ENCODE results near the gene CUX1. TPM values are rescaled to one million over a fixed set of nuclear protein-coding genes. Genes with fewer than 3 reads are reported as not detected.
A peak's percentile ranks its signal among the peaks of the same experiment; 100 is the strongest.
"Not testable (repeated sequence)": the region's sequence is repeated elsewhere in the genome, so short reads cannot be mapped to it uniquely, and the experiment has no call there.

Gene CUX1
- polyA plus RNA-seq, 1 experiment = 29.7 TPM

GRCh38 chr7:101882595-101883564, 65.5 kb downstream of the CUX1 start:
- Histone ChIP-seq H3K9me3 (ENCODE audit: control insufficient read depth, insufficient read depth, low read length) (no peaks in the 10 kb centered on the region), H3K27ac (ENCODE audit: low read depth, low read length) (peak overlapping the region; percentile 100), H3K4me3 (ENCODE audit: low read depth, low read length) (peak overlapping the region; percentile 31; the same call in 1 of the 2 replicates), H3K27me3 (ENCODE audit: control insufficient read depth, insufficient read depth, low read length) (no peaks in the 10 kb centered on the region)
- POLR2A ChIA-PET = interaction anchor here (0.6 to 1.4 kb wide), 9 partner anchors 10 to 337 kb away, joined by 3 to 8 read pairs (median 4); no protein-coding TSS in a partner anchor
- no peak for TF ChIP-seq CTCF (IDR thresholded peaks at IDR 0.05; ENCODE audit: low read depth, low read length)
- CTCF ChIA-PET = no interaction called here
- DNase-seq (ENCODE audit: low read depth, low spot score) = peak; percentile 100

GRCh38 chr7:101884671-101885596, 67.5 kb downstream of the CUX1 start:
- no peak overlapping the region for H3K4me3 ChIP-seq (ENCODE audit: low read depth, low read length)
- TF ChIP-seq CTCF (IDR thresholded peaks at IDR 0.05; ENCODE audit: low read depth, low read length) = no peak
- DNase-seq (ENCODE audit: low read depth, low spot score) = no peak
- no peaks in the 10 kb centered on the region for H3K27me3 ChIP-seq (ENCODE audit: control insufficient read depth, insufficient read depth, low read length)
- ChIA-PET POLR2A (interaction anchor here (0.5 kb wide), 1 partner anchor 358 kb away, joined by 3 read pairs; no protein-coding TSS in a partner anchor), CTCF (no interaction called here)
- no peaks in the 10 kb centered on the region for H3K9me3 ChIP-seq (ENCODE audit: control insufficient read depth, insufficient read depth, low read length)
- H3K27ac ChIP-seq (ENCODE audit: low read depth, low read length) = no peak overlapping the region

GRCh38 chr7:101885597-101885955, 68.2 kb downstream of the CUX1 start:
- ChIA-PET POLR2A (interaction anchor here (0.5 kb wide), 1 partner anchor 359 kb away, joined by 3 read pairs; no protein-coding TSS in a partner anchor), CTCF (no interaction called here)
- no peaks in the 10 kb centered on the region for H3K9me3 ChIP-seq (ENCODE audit: control insufficient read depth, insufficient read depth, low read length)
- no peak for TF ChIP-seq CTCF (IDR thresholded peaks at IDR 0.05; ENCODE audit: low read depth, low read length)
- H3K27ac ChIP-seq (ENCODE audit: low read depth, low read length) = no peak overlapping the region
- H3K4me3 ChIP-seq (ENCODE audit: low read depth, low read length) = no peak overlapping the region
- no peak for DNase-seq (ENCODE audit: low read depth, low spot score)
- no peaks in the 10 kb centered on the region for H3K27me3 ChIP-seq (ENCODE audit: control insufficient read depth, insufficient read depth, low read length)

- CTCF ChIA-PET; H3K4me3 ChIP-seq (ENCODE audit: low read depth, low read length); DNase-seq (ENCODE audit: low read depth, low spot score); H3K27me3 ChIP-seq (ENCODE audit: control insufficient read depth, insufficient read depth, low read length); H3K9me3 ChIP-seq (ENCODE audit: control insufficient read depth, insufficient read depth, low read length); H3K27ac ChIP-seq (ENCODE audit: low read depth, low read length): not testable (repeated sequence)
- POLR2A ChIA-PET = interaction anchor here (0.7 kb wide), 1 partner anchor 24 kb away, joined by 4 read pairs; no protein-coding TSS in a partner anchor
Observed at GRCh38 chr7:101887352-101887751, 69.9 kb downstream of the CUX1 start.

- H3K27me3 ChIP-seq (ENCODE audit: control insufficient read depth, insufficient read depth, low read length); POLR2A ChIA-PET; H3K4me3 ChIP-seq (ENCODE audit: low read depth, low read length); H3K9me3 ChIP-seq (ENCODE audit: control insufficient read depth, insufficient read depth, low read length); DNase-seq (ENCODE audit: low read depth, low spot score); H3K27ac ChIP-seq (ENCODE audit: low read depth, low read length): not testable (repeated sequence)
- CTCF ChIA-PET = interaction anchor here (0.5 kb wide), 1 partner anchor 346 kb away, joined by 5 read pairs; no protein-coding TSS in a partner anchor
Observed at GRCh38 chr7:101888564-101888963, 71.1 kb downstream of the CUX1 start.

Measured in AG04450 (cell line).